ENCODE results near the gene LRP1. TPM values are rescaled to one million over a fixed set of nuclear protein-coding genes. Genes with fewer than 3 reads are reported as not detected.
A peak's percentile ranks its signal among the peaks of the same experiment; 100 is the strongest.

The LRP1 gene
- total and polyA plus RNA-seq, 4 donors = 87.5 to 375 (median 139) TPM

DNA sequence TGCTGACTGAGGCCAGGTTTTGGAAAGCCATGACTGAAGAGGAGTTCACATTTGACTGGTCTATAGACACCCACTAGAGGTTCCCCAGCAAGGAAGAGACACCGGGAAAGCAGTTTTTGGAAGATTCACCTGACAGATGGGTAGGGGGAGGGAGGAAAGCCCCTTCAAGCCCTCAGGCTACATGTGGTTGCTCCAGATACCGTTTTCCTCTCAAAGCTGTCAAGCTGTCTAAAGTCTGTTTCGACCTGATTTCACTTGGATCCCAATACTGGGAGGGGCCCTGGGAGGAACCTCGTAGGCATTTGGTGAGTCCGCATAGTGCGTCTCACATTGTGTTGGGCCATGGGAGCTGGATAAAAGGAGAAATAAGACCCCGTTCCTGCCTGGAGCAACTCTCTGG is 1.7 kb upstream of the LRP1 start:
- DNase-seq (ENCODE audit: low spot score) = no peak
- Histone ChIP-seq H3K27me3 (ENCODE audit: control insufficient read depth in 4 of 4, insufficient read depth in 4 of 4, low read length in 3 of 4) (no peaks in the 10 kb centered on the region), H3K9me3 (ENCODE audit: control insufficient read depth in 4 of 4, low read length in 3 of 4) (no peaks in the 10 kb centered on the region), H3K4me3 (ENCODE audit: low read depth in 1 of 3, low read length in 3 of 3) (peak overlapping the region in 2 of 3 donors; percentile 46 to 78), H3K9ac (ENCODE audit: low read depth in 1 of 2, low read length in 2 of 2) (peak overlapping the region; percentile 13 to 50), H3K4me1 (ENCODE audit: control insufficient read depth in 4 of 4, insufficient read depth in 4 of 4, low read length in 3 of 4) (peaks cover 5 to 28% (median 23%) of the 10 kb centered on the region in 4 donors), H3K27ac (ENCODE audit: low read depth in 1 of 2, low read length in 2 of 2) (peak overlapping the region; percentile 87 to 99), H3K36me3 (ENCODE audit: control insufficient read depth in 4 of 4, insufficient read depth in 3 of 4, low read depth in 1 of 4, low read length in 3 of 4) (no peaks in the 10 kb centered on the region)
- no peak for TF ChIP-seq SP1 (IDR thresholded peaks at IDR 0.05)
- TF ChIP-seq HNF4A (conservative IDR thresholded peaks at IDR 0.05) = no peak
- no peak for TF ChIP-seq NR2F2 (IDR thresholded peaks at IDR 0.05)
- TF ChIP-seq FOXA2 (IDR thresholded peaks at IDR 0.05) = no peak
- TF ChIP-seq EGR1 (IDR thresholded peaks at IDR 0.05; ENCODE audit: low read depth in 2 of 2) = no peak
- TF ChIP-seq, protein P1, sequence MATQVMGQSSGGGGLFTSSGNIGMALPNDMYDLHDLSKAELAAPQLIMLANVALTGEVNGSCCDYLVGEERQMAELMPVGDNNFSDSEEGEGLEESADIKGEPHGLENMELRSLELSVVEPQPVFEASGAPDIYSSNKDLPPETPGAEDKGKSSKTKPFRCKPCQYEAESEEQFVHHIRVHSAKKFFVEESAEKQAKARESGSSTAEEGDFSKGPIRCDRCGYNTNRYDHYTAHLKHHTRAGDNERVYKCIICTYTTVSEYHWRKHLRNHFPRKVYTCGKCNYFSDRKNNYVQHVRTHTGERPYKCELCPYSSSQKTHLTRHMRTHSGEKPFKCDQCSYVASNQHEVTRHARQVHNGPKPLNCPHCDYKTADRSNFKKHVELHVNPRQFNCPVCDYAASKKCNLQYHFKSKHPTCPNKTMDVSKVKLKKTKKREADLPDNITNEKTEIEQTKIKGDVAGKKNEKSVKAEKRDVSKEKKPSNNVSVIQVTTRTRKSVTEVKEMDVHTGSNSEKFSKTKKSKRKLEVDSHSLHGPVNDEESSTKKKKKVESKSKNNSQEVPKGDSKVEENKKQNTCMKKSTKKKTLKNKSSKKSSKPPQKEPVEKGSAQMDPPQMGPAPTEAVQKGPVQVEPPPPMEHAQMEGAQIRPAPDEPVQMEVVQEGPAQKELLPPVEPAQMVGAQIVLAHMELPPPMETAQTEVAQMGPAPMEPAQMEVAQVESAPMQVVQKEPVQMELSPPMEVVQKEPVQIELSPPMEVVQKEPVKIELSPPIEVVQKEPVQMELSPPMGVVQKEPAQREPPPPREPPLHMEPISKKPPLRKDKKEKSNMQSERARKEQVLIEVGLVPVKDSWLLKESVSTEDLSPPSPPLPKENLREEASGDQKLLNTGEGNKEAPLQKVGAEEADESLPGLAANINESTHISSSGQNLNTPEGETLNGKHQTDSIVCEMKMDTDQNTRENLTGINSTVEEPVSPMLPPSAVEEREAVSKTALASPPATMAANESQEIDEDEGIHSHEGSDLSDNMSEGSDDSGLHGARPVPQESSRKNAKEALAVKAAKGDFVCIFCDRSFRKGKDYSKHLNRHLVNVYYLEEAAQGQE (IDR thresholded peaks at IDR 0.05) = no peak
- TF ChIP-seq, protein P2, sequence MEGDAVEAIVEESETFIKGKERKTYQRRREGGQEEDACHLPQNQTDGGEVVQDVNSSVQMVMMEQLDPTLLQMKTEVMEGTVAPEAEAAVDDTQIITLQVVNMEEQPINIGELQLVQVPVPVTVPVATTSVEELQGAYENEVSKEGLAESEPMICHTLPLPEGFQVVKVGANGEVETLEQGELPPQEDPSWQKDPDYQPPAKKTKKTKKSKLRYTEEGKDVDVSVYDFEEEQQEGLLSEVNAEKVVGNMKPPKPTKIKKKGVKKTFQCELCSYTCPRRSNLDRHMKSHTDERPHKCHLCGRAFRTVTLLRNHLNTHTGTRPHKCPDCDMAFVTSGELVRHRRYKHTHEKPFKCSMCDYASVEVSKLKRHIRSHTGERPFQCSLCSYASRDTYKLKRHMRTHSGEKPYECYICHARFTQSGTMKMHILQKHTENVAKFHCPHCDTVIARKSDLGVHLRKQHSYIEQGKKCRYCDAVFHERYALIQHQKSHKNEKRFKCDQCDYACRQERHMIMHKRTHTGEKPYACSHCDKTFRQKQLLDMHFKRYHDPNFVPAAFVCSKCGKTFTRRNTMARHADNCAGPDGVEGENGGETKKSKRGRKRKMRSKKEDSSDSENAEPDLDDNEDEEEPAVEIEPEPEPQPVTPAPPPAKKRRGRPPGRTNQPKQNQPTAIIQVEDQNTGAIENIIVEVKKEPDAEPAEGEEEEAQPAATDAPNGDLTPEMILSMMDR (IDR thresholded peaks at IDR 0.05; ENCODE audit: low read depth, low read length, missing input control) = no peak
- TF ChIP-seq GABPA (IDR thresholded peaks at IDR 0.05 in 1 of 2, conservative IDR thresholded peaks at IDR 0.05 in 1 of 2) = no peak
- TF ChIP-seq RAD21 (IDR thresholded peaks at IDR 0.05) = no peak
- TF ChIP-seq YY1 (IDR thresholded peaks at IDR 0.05) = no peak
- no peak for TF ChIP-seq HNF4G (IDR thresholded peaks at IDR 0.05)
- TF ChIP-seq, protein P3, sequence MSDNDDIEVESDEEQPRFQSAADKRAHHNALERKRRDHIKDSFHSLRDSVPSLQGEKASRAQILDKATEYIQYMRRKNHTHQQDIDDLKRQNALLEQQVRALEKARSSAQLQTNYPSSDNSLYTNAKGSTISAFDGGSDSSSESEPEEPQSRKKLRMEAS (IDR thresholded peaks at IDR 0.05) = no peak
- TF ChIP-seq, protein P4, sequence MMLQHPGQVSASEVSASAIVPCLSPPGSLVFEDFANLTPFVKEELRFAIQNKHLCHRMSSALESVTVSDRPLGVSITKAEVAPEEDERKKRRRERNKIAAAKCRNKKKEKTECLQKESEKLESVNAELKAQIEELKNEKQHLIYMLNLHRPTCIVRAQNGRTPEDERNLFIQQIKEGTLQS (IDR thresholded peaks at IDR 0.05) = no peak
- no peak for TF ChIP-seq JUND (IDR thresholded peaks at IDR 0.05)
- TF ChIP-seq RXRA (IDR thresholded peaks at IDR 0.05) = no peak
- TF ChIP-seq TAF1 (conservative IDR thresholded peaks at IDR 0.05) = no peak
- 25% methylated on average over 7 of the region's 7 CpGs for WGBS

DNA sequence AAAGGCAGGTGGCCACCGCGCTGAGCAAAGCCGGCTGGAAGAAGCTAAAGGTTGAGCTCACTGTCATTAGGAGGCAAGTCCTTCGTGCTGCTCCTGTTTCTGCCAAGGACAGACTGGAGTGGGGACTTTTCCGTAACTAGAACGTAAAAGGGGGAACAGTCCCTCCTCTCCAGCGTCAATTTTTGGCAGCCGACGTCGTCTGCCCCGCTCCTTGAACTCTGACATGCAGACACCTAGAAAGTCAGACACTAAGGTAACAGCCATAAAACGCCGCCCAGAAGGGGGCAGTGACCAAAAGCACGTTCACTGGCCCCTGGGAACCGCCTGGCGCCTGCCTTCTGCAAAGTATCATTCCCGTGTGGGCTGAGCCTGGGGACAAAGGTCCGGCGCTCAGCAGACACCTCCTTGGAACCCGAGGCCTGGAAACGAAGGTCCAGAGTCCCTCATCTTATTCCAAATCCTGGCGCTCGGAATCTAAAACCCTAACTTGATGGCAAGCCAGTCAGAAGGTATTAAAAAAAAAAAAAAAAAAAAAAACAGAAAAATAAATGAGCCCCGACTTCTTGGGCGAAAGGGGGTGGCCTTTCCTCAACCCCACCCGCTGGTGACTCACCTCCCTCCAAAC is 1.1 kb upstream of the LRP1 start:
- Histone ChIP-seq H3K9ac (ENCODE audit: low read depth in 1 of 2, low read length in 2 of 2) (peak overlapping the region; percentile 17 to 50), H3K36me3 (ENCODE audit: control insufficient read depth in 4 of 4, insufficient read depth in 3 of 4, low read depth in 1 of 4, low read length in 3 of 4) (peaks cover 0 to under 1% (median 0%) of the 10 kb centered on the region in 4 donors), H3K4me3 (ENCODE audit: low read depth in 1 of 3, low read length in 3 of 3) (peak overlapping the region; percentile 8 to 78 (median 72)), H3K9me3 (ENCODE audit: control insufficient read depth in 4 of 4, low read length in 3 of 4) (no peaks in the 10 kb centered on the region), H3K27ac (ENCODE audit: low read depth in 1 of 2, low read length in 2 of 2) (peak overlapping the region; percentile 87 to 99), H3K4me1 (ENCODE audit: control insufficient read depth in 4 of 4, insufficient read depth in 4 of 4, low read length in 3 of 4) (peaks cover 6 to 35% (median 29%) of the 10 kb centered on the region in 4 donors), H3K27me3 (ENCODE audit: control insufficient read depth in 4 of 4, insufficient read depth in 4 of 4, low read length in 3 of 4) (no peaks in the 10 kb centered on the region)
- DNase-seq (ENCODE audit: low spot score) = peak; percentile 70
- WGBS = 3% methylated on average over 26 of the region's 26 CpGs
- TF ChIP-seq GABPA (IDR thresholded peaks at IDR 0.05 in 1 of 2, conservative IDR thresholded peaks at IDR 0.05 in 1 of 2) = no peak
- peak; percentile 15 for TF ChIP-seq TAF1 (conservative IDR thresholded peaks at IDR 0.05)
- peak; percentile 61 to 66 for TF ChIP-seq RAD21 (IDR thresholded peaks at IDR 0.05)
- TF ChIP-seq RXRA (IDR thresholded peaks at IDR 0.05) = peak; percentile 90 to 92
- TF ChIP-seq, protein P1 (IDR thresholded peaks at IDR 0.05) = no peak
- no peak for TF ChIP-seq FOXA2 (IDR thresholded peaks at IDR 0.05)
- TF ChIP-seq, protein P4 (IDR thresholded peaks at IDR 0.05) = peak; percentile 22
- peak; percentile 63 for TF ChIP-seq NR2F2 (IDR thresholded peaks at IDR 0.05)
- TF ChIP-seq, protein P2 (IDR thresholded peaks at IDR 0.05; ENCODE audit: low read depth, low read length, missing input control) = no peak
- peak; percentile 21 to 36 for TF ChIP-seq JUND (IDR thresholded peaks at IDR 0.05)
- peak; percentile 63 for TF ChIP-seq SP1 (IDR thresholded peaks at IDR 0.05)
- peak; percentile 75 for TF ChIP-seq HNF4G (IDR thresholded peaks at IDR 0.05)
- no peak for TF ChIP-seq FOXA1 (IDR thresholded peaks at IDR 0.05)
- TF ChIP-seq, protein P3 (IDR thresholded peaks at IDR 0.05) = peak; percentile 84
